PC-3 (cell line): Measurements from ENCODE around the gene OPALIN. TPM values are rescaled to one million over a fixed set of nuclear protein-coding genes. Genes with fewer than 3 reads are reported as not detected.

Source experiments
- ATAC-seq: fragments of 200-7000 bp; cut with Tn5 transposase; 2 replicates; pipeline ENCODE4 v1.9.1; 2020; ENCODE audit warnings: mild to moderate bottlenecking, moderate library complexity
- BruUV-seq: library from RNA; stranded (reverse); fragments of 400-500 nt; replicated peaks from 2 replicates; lab custom pipeline; 2021; lab: Mats Ljungman, UMichigan
- CTCF ChIA-PET: fragments of 300-600 bp; sonication (Branson Sonifier 250); formaldehyde crosslinking; loops from one replicate; lab custom pipeline; 2022; ENCODE audit warnings: antibody characterized with exemption; lab: Charles Lee
- POLR2A ChIA-PET: fragments of 300-600 bp; sonication (Branson Sonifier 250); formaldehyde crosslinking; loops from one replicate; lab custom pipeline; 2022; ENCODE audit warnings: antibody characterized with exemption; ENCODE audit not compliant: unreplicated experiment; lab: Charles Lee
- DNase-seq: peaks from one replicate; pipeline ENCODE4 v3.0.0-alpha.2; 2015
- H2AFZ ChIP-seq: fragments of 300-600 bp; sonication (generic); 2 replicates; pipeline ENCODE4 v1.6.0; 2016; ENCODE audit warnings: antibody characterized with exemption, low read length
- H3F3A ChIP-seq: fragments of 300-600 bp; sonication (generic); one replicate; pipeline ENCODE4 v1.6.0; 2017; ENCODE audit warnings: antibody characterized with exemption, low read length, control low read depth, mild to moderate bottlenecking; ENCODE audit not compliant: unreplicated experiment
- H3K27ac ChIP-seq: fragments of 300-600 bp; sonication (generic); 2 replicates; pipeline ENCODE4 v1.5.1; 2016; ENCODE audit warnings: mild to moderate bottlenecking, low read length
- H3K27me3 ChIP-seq: fragments of 300-600 bp; sonication (generic); 2 replicates; pipeline ENCODE4 v1.6.1; 2016; ENCODE audit warnings: low read length, mixed read lengths
- H3K36me3 ChIP-seq: fragments of 300-600 bp; sonication (generic); 2 replicates; pipeline ENCODE4 v1.6.1; 2016; ENCODE audit warnings: low read depth, mixed run types, low read length, mixed read lengths
- H3K4me1 ChIP-seq: fragments of 300-600 bp; sonication (generic); 2 replicates; pipeline ENCODE4 v1.5.1; 2016; ENCODE audit warnings: low read length; ENCODE audit not compliant: insufficient read depth
- H3K4me2 ChIP-seq: fragments of 300-600 bp; sonication (generic); 2 replicates; pipeline ENCODE4 v1.6.0; 2016; ENCODE audit warnings: low read length
- H3K4me3 ChIP-seq: fragments of 300-600 bp; sonication (generic); 2 replicates; pipeline ENCODE4 v1.5.1; 2016; ENCODE audit warnings: mild to moderate bottlenecking, low read length, mixed read lengths
- H3K79me2 ChIP-seq: fragments of 300-600 bp; sonication (generic); 2 replicates; pipeline ENCODE4 v1.6.1; 2017; ENCODE audit warnings: low read length, mixed read lengths
- H3K9ac ChIP-seq: fragments of 300-600 bp; sonication (generic); 2 replicates; pipeline ENCODE4 v1.6.0; 2016; ENCODE audit warnings: mild to moderate bottlenecking, low read length
- H3K9me2 ChIP-seq: fragments of 300-600 bp; sonication (generic); replicated peaks from 2 replicates; pipeline ENCODE4 v1.6.1; 2016; ENCODE audit warnings: mixed run types, low read length, mixed read lengths
- H3K9me3 ChIP-seq: fragments of 300-600 bp; sonication (generic); 2 replicates; pipeline ENCODE4 v1.6.1; 2016; ENCODE audit warnings: low read length, mixed read lengths
- H4K20me1 ChIP-seq: fragments of 300-600 bp; sonication (generic); 2 replicates; pipeline ENCODE4 v1.6.1; 2016; ENCODE audit warnings: low read length, mixed read lengths
- EZH2 ChIP-seq: fragments of 300-600 bp; sonication (generic); IDR thresholded peaks from one replicate; pipeline ENCODE4 v1.6.1; 2017; ENCODE audit warnings: antibody characterized with exemption, mild to moderate bottlenecking, low read length; ENCODE audit not compliant: unreplicated experiment
- EZH2phosphoT487 ChIP-seq: fragments of 300-600 bp; sonication (generic); IDR thresholded peaks from 2 replicates; pipeline ENCODE4 v1.6.1; 2018; ENCODE audit warnings: mild to moderate bottlenecking, antibody characterized with exemption, low read length, borderline replicate concordance
- intact Hi-C: fragments of 100-400 bp; cut with micrococcal nuclease; formaldehyde crosslinking; loops from 2 replicates; pipeline ENCODE4 v1.9.0; 2023
- total RNA-seq: library from RNA; depleted of rRNA; stranded (reverse); fragments of >200 nt; gene quantifications from 2 replicates; pipeline ENCODE4 v1.2.3, GENCODE V29; 2014
- TF ChIP-seq, protein P1 (sequence below): fragments of 300-600 bp; sonication (generic); conservative IDR thresholded peaks from 2 replicates; pipeline ENCODE4 v1.5.1; 2017; ENCODE audit warnings: antibody characterized with exemption, low read depth, mild to moderate bottlenecking, low read length

Gene OPALIN
- total RNA-seq, 1 experiment from 2014 or later = not detected

- Histone ChIP-seq H3F3A (no peaks in the 10 kb centered on the region), H3K9me2 (no peaks in the 10 kb centered on the region), H3K79me2 (no peaks in the 10 kb centered on the region), H3K9ac (no peak overlapping the region), H3K4me2 (no peak overlapping the region), H3K9me3 (no peaks in the 10 kb centered on the region), H4K20me1 (no peaks in the 10 kb centered on the region), H3K4me1 (no peaks in the 10 kb centered on the region), H3K27ac (no peak overlapping the region), H3K36me3 (no peaks in the 10 kb centered on the region), H2AFZ (no peak overlapping the region), H3K4me3 (no peak overlapping the region), H3K27me3 (peaks cover 86% of the 10 kb centered on the region)
- no TSS peak for BruUV-seq
- POLR2A ChIA-PET = no interaction called here
- peak; percentile 62 for DNase-seq
- TF ChIP-seq, protein P1, sequence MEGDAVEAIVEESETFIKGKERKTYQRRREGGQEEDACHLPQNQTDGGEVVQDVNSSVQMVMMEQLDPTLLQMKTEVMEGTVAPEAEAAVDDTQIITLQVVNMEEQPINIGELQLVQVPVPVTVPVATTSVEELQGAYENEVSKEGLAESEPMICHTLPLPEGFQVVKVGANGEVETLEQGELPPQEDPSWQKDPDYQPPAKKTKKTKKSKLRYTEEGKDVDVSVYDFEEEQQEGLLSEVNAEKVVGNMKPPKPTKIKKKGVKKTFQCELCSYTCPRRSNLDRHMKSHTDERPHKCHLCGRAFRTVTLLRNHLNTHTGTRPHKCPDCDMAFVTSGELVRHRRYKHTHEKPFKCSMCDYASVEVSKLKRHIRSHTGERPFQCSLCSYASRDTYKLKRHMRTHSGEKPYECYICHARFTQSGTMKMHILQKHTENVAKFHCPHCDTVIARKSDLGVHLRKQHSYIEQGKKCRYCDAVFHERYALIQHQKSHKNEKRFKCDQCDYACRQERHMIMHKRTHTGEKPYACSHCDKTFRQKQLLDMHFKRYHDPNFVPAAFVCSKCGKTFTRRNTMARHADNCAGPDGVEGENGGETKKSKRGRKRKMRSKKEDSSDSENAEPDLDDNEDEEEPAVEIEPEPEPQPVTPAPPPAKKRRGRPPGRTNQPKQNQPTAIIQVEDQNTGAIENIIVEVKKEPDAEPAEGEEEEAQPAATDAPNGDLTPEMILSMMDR = peak; percentile 83
- TF ChIP-seq EZH2 (no peak), EZH2phosphoT487 (no peak)
- CTCF ChIA-PET = no interaction called here
- ATAC-seq = peak; percentile 80
- intact Hi-C loops = loop anchor here (1.0 to 2.0 kb wide), 2 partner anchors 115 to 434 kb away; no protein-coding TSS in a partner anchor
Observed at GRCh38 chr10:96395931-96396877, 37.4 kb upstream of the OPALIN start.

DNA sequence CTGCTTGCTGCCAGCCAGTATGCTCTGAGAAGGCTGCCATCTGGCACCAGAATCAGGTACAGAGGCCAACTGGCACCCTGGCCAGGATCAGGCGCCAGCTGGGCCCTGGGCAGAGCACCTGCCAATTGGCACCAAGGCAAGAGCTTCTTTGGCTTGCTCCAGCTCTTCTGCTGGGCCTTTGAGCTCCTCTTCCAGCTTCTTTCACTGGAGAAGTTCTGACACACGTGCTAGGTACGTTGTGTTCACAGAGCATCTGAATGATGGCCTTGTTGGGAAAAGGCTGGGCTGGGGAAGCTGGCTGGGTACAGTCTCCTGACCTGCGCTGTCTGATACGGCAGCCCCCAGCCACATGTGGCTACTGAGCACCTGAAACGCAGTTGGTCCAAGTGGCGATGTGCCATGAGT, 31.7 kb upstream of the OPALIN start:
- intact Hi-C loops = no loop called here
- Histone ChIP-seq H3K36me3 (no peaks in the 10 kb centered on the region), H3F3A (no peaks in the 10 kb centered on the region), H3K9me2 (no peaks in the 10 kb centered on the region), H3K4me3 (no peak overlapping the region), H3K27me3 (peaks cover 87% of the 10 kb centered on the region), H3K27ac (no peak overlapping the region), H3K79me2 (no peaks in the 10 kb centered on the region), H3K4me2 (no peak overlapping the region), H2AFZ (no peak overlapping the region), H3K4me1 (no peaks in the 10 kb centered on the region), H4K20me1 (no peaks in the 10 kb centered on the region), H3K9me3 (no peaks in the 10 kb centered on the region), H3K9ac (no peak overlapping the region)
- no peak for TF ChIP-seq EZH2
- TF ChIP-seq, protein P1 = no peak
- no peak for TF ChIP-seq EZH2phosphoT487
- BruUV-seq = no TSS peak
- CTCF ChIA-PET = no interaction called here
- POLR2A ChIA-PET = interaction anchor here (0.6 kb wide), 1 partner anchor 124 kb away, joined by 7 read pairs; no protein-coding TSS in a partner anchor
- no peak for ATAC-seq
- DNase-seq = no peak

- H3K9me3 ChIP-seq = no peaks in the 10 kb centered on the region
- H3K4me3 ChIP-seq = no peak overlapping the region
- no peaks in the 10 kb centered on the region for H3K4me1 ChIP-seq
- no peaks in the 10 kb centered on the region for H3K79me2 ChIP-seq
- no peaks in the 10 kb centered on the region for H3K9me2 ChIP-seq
- no peaks in the 10 kb centered on the region for H3K36me3 ChIP-seq
- intact Hi-C loops = no loop called here
- H3K27ac ChIP-seq = no peak overlapping the region
- H3K27me3 ChIP-seq = peaks cover 84% of the 10 kb centered on the region
- H3F3A ChIP-seq = no peaks in the 10 kb centered on the region
- no peaks in the 10 kb centered on the region for H4K20me1 ChIP-seq
- ATAC-seq = no peak
- TF ChIP-seq, protein P1 = no peak
- TF ChIP-seq EZH2phosphoT487 = no peak
- no peak for TF ChIP-seq EZH2
- H2AFZ ChIP-seq = no peak overlapping the region
- ChIA-PET CTCF (interaction anchor here (0.6 kb wide), 1 partner anchor 19 kb away, joined by 3 read pairs; no protein-coding TSS in a partner anchor), POLR2A (interaction anchor here (0.6 kb wide), 1 partner anchor 125 kb away, joined by 7 read pairs; no protein-coding TSS in a partner anchor)
- BruUV-seq = no TSS peak
- no peak overlapping the region for H3K9ac ChIP-seq
- no peak overlapping the region for H3K4me2 ChIP-seq
- no peak for DNase-seq
Observed at GRCh38 chr10:96389785-96390184, 31.0 kb upstream of the OPALIN start.
